NAMALWA (cell line): ENCODE data around the gene ITGB3.

ENCODE experiments used
- DNase-seq: peaks from one replicate; pipeline ENCODE4 v3.0.0-alpha.2; 2015; ENCODE audit warnings: low spot score

Gene ITGB3

DNA sequence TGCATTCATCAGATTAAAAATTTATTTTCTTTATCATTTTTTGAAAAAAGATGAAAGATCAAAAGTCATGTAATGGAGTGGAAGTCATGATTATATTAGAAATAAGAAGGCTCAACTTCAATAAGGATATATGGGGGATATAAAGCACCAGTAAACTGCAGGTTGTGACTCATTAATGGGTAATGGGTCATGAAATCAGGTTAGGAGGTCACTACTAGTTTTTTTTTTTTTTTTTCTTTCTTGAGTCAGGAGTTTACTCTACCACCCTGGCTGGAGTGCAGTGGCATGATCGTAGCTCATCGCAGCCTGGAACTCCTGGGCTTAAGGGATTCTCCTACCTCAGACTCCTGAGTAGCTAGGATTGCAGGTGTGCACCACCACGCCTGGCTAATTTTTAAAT, 84.4 kb downstream of the ITGB3 start:
- DNase-seq, result no peak

DNA sequence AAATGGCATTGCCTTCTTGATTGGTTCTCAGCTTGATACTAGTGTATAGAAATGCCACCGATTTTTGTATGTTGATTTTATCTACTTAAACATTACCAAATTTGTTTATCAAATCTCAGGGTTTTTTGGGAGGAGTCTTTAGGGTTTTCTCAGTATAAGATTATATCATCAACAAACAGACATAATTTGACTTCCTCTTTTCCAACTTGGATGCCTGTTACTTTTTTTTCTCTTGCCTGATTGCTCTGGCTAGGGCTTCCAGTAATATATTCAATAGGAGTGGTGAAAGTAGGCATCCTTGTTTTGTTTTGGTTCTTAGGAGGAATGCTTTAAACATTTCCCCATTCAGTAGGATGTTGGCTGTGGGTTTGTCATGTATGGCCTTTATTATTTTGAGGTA, 99.2 kb downstream of the ITGB3 start:
- DNase-seq, result no peak

DNA sequence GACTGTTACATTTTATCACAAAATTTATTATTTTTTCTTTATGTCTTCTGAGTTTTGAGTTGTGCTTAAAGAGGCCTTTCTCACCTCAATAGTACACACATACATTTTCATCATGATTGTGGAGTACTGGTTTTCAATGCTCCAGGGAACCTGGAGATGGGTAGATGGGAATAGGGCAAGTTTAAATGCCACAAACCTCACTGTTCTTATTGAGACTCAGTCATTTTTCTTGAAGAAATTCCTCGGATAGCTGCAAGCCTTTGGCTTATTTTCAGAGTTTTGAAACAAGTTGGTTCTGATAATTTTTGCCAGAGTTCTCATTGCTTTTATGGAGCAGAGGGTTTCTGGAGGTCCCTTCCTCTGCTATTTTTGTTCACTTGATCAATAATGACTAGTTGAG, 105.0 kb downstream of the ITGB3 start:
- no peak for DNase-seq
